Stimulated activated CD4-positive, alpha-beta T cell treated with anti-CD3 and anti-CD28 coated beads, Interleukin-15, amount 100 ng/mL, for 48 hours (primary cell): ENCODE results near the gene NAA38.
A peak's percentile ranks its signal among the peaks of the same experiment; 100 is the strongest.

Experiments
- DNase-seq, 2 donors: peaks; one replicate each; pipeline ENCODE4 v3.0.0-alpha.2; 2020; ENCODE audit warnings: low read depth in 2 of 2

Gene NAA38

DNA sequence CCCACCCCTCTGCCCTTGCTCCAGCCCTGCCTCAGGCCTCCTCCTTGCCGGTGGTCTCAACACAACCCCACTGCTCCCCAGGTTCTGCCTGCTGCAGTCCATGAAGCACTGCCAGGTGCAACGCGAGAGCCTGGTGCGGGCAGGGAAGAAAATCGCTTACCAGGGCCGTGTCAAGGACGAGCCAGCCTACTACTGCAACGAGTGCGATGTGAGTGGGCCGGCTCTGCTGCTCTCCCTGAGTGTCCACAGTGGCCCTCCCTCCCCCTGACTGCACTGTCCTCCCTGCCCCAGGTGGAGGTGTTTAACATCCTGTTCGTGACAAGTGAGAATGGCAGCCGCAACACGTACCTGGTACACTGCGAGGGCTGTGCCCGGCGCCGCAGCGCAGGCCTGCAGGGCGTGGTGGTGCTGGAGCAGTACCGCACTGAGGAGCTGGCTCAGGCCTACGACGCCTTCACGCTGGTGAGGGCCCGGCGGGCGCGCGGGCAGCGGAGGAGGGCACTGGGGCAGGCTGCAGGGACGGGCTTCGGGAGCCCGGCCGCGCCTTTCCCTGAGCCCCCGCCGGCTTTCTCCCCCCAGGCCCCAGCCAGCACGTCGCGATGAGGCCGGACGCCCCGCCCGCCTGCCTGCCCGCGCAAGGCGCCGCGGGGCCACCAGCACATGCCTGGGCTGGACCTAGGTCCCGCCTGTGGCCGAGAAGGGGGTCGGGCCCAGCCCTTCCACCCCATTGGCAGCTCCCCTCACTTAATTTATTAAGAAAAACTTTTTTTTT is 4.3 kb downstream of the NAA38 start:
- DNase-seq, result no peak

DNA sequence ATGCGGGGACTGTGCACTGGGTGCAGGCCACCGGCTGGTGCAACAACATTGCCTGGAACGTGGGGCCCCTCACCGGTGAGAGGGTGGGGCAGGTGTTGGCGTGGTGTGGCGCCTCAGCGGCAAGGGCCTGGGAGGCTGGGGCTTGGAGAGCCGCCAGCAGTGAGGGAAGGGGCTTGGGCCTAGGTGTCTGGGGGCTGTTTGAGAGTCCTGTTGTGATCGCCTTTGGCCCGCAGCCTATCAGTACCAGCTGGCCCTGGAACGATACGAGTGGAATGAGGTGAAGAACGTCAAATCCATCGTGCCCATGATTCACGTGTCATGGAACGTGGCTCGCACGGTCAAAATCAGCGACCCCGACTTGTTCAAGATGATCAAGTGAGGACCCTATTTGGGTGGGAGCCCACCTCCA is 5.1 kb downstream of the NAA38 start:
- no peak for DNase-seq

DNA sequence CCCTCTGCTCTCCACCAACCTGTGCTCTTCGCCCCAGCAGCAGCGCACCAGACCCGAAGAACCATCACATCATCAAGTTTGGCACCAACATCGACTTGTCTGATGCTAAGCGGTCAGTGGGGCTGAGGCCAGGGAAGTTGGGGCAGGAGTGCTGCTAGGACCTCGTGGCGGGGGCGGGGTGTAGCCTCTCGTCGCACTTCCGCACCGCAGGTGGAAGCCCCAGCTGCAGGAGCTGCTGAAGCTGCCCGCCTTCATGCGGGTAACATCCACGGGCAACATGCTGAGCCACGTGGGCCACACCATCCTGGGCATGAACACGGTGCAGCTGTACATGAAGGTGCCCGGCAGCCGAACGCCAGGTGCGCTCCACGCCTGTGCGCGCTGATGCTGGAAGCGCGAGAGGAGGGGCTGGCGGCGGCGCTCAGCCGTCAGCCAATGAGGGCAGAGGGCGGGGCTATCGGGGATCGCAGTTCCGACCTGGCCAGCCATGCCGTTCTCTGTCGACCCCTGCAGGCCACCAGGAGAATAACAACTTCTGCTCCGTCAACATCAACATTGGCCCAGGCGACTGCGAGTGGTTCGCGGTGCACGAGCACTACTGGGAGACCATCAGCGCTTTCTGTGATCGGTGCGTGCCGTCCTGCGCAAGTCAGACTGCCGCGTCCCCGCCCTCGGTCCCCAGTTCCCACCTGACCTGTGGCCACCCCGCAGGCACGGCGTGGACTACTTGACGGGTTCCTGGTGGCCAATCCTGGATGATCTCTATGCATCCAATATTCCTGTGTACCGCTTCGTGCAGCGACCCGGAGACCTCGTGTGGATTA is 5.7 kb downstream of the NAA38 start:
- DNase-seq, result peak; percentile 88 to 93

DNA sequence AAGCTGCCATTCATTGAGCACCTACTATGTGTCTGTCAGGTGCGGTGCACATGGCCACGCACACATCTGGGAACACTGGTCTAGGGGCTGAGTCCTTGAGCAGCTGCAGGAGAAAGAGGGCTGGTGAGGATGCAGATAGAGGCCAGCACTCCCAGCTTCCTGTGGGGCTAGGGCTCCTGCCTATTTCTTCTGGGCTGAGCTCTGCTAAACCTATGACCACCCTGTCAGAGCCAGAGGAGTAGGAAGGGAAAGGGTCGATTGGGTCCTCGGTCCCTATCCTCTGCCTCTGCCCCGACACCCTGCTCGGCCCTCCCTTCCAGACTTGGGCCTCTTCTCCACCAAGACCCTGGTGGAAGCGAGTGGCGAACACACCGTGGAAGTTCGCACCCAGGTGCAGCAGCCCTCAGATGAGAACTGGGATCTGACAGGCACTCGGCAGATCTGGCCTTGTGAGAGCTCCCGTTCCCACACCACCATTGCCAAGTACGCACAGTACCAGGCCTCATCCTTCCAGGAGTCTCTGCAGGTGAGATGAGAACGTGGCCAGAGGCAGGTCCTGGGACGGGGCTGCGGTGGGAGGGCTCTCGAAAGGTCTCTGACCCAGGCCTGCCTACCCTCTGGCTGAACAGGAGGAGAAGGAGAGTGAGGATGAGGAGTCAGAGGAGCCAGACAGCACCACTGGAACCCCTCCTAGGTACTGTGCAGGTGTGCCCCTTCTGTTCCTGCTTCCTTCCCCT is 6.5 kb downstream of the NAA38 start:
- no peak for DNase-seq

DNA sequence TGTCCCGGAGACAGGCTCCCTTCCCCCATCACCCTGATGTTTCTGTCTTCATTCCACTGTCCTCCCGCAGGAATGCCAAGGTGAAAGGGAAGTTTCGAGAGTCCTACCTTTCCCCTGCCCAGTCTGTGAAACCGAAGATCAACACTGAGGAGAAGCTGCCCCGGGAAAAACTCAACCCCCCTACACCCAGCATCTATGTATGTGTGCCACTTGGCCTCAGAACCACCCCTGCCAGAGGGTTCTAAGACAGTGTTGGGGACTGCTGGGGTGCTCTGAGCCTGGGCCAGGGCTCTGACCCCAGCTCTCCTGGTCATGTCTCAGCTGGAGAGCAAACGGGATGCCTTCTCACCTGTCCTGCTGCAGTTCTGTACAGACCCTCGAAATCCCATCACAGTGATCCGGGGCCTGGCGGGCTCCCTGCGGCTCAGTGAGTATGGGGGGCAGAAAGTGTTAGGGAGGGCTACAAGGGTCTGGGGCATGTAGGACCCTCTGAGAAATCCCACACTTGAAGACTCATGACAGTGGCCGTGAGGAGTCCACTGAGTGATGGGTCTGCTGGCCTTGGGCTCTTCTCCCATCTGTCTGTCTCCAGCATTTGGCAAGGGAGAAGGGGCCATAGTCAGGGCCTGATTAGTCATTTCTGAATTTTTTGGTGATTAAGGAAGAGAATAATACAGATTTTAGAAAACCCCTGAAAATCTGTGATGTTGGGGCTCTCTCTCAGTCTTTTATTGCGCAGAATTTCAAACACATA is 7.4 kb downstream of the NAA38 start:
- no peak for DNase-seq

DNA sequence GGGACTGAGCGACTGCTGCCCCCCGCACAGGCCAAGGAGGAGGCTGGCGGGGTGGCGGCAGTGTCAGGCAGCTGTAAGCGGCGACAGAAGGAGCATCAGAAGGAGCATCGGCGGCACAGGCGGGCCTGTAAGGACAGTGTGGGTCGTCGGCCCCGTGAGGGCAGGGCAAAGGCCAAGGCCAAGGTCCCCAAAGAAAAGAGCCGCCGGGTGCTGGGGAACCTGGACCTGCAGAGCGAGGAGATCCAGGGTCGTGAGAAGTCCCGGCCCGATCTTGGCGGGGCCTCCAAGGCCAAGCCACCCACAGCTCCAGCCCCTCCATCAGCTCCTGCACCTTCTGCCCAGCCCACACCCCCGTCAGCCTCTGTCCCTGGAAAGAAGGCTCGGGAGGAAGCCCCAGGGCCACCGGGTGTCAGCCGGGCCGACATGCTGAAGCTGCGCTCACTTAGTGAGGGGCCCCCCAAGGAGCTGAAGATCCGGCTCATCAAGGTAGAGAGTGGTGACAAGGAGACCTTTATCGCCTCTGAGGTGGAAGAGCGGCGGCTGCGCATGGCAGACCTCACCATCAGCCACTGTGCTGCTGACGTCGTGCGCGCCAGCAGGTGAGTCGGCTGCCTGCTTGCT is 8.1 kb downstream of the NAA38 start:
- DNase-seq, result no peak

DNA sequence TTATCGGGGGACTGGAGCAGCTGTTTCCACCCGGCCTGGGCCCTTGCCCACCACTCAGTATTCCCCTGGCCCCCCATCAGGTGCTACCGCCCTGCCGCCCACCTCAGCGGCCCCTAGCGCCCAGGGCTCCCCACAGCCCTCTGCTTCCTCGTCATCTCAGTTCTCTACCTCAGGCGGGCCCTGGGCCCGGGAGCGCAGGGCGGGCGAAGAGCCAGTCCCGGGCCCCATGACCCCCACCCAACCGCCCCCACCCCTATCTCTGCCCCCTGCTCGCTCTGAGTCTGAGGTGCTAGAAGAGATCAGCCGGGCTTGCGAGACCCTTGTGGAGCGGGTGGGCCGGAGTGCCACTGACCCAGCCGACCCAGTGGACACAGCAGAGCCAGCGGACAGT is 8.6 kb downstream of the NAA38 start:
- DNase-seq, result no peak

DNA sequence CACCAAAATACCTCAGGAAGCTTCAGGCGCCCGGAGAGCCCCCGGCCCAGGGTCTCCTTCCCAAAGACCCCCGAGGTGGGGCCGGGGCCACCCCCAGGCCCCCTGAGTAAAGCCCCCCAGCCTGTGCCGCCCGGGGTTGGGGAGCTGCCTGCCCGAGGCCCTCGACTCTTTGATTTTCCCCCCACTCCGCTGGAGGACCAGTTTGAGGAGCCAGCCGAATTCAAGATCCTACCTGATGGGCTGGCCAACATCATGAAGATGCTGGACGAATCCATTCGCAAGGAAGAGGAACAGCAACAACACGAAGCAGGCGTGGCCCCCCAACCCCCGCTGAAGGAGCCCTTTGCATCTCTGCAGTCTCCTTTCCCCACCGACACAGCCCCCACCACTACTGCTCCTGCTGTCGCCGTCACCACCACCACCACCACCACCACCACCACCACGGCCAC is 9.2 kb downstream of the NAA38 start:
- DNase-seq, result no peak

DNA sequence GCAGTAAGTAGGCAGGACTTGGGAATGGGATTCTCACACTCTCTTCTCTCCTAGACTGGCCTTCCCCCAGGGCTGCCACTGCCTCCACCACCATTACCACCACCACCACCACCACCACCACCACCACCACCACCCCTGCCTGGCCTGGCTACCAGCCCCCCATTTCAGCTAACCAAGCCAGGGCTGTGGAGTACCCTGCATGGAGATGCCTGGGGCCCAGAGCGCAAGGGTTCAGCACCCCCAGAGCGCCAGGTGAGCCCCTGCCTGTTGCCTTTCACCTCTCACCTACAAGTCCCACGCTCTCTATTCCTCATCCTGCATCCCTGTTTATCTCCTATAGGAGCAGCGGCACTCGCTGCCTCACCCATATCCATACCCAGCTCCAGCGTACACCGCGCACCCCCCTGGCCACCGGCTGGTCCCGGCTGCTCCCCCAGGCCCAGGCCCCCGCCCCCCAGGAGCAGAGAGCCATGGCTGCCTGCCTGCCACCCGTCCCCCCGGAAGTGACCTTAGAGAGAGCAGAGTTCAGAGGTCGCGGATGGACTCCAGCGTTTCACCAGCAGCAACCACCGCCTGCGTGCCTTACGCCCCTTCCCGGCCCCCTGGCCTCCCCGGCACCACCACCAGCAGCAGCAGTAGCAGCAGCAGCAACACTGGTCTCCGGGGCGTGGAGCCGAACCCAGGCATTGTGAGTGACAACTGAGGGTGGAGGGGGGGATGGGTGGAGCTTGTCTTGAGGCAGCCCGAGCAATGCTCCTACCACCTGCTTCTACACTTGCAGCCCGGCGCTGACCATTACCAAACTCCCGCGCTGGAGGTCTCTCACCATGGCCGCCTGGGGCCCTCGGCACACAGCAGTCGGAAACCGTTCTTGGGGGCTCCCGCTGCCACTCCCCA is 10.3 kb downstream of the NAA38 start:
- DNase-seq, result no peak

DNA sequence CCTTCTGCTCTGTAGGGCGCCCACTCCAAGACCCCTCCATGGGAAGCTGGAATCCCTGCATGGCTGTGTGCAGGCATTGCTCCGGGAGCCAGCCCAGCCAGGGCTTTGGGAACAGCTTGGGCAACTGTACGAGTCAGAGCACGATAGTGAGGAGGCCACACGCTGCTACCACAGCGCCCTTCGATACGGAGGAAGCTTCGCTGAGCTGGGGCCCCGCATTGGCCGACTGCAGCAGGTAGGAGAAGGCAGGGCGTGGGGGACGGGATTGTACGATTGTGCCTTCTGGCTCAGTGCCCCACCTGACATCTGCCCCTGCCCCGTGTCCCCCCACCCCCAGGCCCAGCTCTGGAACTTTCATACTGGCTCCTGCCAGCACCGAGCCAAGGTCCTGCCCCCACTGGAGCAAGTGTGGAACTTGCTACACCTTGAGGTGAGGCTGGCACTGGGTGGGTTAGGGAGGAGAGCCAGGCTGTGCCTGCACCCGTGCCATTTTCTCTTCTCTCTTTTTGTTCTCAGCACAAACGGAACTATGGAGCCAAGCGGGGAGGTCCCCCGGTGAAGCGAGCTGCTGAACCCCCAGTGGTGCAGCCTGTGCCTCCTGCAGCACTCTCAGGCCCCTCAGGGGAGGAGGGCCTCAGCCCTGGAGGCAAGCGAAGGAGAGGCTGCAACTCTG is 11.2 kb downstream of the NAA38 start:
- DNase-seq, result no peak

DNA sequence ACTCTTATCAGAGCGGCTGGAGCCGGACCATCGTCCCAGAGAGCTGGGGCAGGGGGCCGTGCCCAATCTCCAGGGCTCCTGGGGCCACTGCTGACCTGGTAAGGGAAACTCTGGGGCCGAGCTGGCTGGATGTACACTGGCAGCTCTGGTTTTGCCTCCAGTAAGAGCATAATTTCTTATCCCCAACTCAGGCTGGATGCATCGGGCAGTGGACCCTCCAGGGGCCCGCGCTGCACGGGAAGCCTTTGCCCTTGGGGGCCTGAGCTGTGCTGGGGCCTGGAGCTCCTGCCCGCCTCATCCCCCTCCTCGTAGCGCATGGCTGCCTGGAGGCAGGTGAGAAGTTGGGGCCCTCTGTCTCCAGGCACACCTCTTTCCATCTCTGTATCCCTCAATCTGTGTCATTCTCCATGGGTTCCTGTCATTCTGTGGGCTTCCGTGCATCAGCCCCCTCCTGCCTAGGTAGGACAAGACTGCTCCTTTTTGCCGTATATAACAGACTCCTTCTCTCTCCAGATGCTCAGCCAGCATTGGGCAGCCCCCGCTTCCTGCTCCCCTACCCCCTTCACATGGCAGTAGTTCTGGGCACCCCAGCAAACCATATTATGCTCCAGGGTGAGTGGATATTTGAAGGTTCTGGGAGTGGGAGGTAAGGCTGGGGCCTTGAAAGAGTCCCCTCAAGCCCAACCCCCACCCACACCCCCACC is 11.8 kb downstream of the NAA38 start:
- DNase-seq, result no peak

DNA sequence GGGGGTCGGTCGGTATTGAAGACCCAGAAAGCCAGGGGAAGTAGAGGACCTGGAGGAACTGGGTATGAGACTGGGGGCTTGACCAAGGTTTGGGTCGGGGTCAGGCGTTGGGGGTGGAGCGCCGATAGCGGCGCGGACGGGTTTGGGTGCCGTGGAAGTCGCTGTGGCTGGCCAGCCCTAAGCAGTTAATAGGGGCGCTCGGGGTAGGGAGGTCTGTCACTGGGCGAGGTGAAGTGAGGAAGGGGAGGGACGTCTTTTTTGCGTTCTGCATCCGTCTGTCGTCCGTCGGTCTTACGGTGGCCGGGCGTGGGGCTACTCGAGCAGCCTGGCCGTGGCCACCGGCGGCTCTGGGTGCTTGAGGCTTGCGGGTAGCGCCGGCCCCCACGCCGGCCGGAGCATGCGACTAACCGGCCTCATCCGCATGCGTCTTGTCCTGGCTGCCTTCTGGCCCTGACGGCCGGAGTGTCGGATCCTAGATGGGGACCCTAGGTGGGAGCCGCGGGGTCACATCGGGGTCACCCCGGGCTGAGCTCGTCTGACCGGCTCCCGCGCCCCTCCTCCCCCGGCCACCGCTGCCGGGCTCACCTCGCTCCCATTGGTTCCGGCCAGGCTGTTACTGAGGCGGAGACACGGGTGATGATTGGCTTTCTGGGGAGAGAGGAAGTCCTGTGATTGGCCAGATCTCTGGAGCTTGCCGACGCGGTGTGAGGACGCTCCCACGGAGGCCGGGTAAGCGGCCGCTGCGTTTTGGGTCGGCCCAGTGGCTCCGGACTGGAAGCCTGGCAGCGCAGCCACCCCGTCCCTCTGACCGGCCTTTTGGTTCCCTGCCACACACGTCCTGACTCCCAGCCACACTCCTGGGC is 12.8 kb downstream of the NAA38 start:
- peak; percentile 76 to 77 for DNase-seq

DNA sequence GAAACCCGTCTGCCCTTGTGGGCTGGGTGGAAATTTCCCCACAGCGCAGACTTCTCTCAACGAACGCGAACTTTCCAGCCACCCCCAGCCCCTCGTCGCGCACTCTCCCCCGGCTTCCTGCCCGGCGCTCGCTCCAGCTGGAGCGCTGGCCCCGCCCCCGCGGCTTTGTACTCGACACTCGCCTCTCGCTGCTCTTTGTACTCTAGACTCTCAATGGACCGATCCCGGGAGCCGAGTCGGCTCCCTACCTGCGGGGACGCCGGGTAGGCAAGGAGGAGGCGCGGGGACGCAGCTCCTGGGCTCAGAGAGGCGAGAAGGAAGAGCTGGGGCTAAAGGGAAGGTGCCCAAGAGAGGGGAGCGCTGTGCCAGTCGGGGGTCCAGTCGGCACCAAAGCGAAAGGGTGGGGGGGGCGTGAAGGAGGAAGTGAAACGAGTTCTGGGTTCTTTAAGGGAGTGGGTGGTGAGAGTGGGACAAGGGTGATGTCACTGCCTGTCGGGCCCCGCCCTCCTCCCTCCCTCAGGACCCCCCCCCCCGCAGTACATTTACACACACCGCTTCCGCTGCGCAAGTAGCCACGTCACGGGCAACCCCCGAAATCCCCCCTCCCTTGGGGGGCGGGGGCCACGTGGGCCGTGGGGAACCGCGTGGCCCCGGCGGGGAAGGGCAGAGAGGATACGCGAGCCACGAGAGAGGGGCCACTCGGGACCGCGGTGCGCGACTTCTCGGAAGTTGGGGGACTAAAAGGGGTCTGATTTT is 13.6 kb downstream of the NAA38 start:
- DNase-seq, result peak; percentile 78 to 86

DNA sequence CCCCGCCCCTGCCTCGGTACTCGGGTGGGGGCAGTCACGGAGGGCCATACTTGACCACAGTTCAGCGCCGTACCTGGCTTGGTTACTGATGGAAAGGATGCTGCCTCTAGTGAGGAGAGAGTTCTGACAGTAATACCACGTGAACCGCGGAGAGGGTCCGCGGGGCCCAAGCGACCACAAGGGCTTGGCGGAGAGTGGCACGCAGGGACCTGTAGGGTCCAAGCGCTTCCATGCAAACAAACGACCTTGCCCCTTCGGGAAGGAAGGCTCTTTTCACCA is 14.2 kb downstream of the NAA38 start:
- DNase-seq, result peak in 1 of 2 donors; percentile 34

DNA sequence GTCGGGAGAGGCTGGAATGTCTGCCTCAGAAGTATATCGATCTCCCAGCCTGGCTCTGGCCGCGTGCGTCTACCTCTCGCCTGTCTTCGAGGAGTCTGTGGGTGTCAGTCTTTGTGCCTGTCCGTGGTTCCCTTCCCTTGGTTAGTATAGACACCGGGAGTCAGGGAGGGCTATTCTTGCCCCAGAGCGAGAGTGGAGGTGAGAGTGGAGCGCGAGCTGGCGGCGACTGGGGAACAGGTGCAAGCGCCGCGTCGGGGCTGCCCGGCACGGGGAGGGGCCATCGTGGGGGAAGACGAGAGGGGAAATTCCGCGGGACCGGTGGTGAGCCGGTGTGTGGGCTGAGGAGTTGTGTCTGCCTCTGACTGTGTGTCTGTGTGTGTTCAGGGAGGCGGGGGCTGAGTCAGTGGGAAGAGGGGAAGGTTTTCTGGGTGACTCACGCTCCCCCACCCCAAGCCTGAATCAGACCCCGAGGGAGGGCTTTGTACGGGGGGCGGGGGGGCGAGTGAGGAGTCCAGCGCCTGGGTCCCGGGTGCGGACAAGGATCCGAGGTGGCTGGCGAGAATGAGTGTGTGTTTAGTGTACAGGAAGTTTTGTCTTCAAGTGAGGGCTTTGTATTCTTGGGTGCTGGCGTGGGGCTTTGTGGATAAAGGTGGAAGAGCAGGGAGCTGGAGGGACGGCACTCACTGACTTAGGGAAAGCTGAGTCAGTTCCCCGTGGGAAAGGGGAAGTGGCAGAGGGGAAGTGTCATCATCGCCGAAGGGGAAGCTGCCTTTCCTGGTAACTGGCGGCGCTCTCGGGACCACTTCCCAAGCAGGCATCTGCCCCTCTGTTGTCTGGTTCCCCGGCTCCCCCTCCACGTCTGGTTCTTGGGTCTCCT is 14.7 kb downstream of the NAA38 start:
- DNase-seq, result peak; percentile 92 to 94

DNA sequence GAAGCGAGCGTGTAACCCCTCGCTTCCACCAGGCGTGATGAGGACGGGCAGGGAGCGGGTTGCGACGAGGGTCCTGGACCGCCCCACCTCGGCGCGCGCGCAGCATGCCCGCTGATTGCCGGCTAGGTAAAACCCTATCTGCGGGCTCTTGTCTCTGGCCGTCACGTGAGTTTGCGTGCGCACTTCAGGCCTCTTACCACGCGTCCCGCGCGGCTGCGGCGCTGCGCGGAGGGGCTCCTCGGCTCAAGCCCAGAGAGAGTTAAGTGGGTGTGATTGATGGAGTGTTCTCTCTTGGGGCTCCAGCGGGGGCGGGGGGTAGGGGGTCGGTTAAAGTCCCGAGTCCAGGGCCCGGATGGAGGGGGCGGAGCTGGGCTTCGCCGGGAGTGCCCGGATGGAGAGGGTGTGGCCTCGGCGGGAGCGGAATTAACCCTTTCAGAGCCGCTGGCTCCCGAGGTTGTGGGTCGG is 15.4 kb downstream of the NAA38 start:
- DNase-seq, result peak; percentile 72 to 76
